HepG2 (cell line): ENCODE data around the gene UAP1L1. TPM values are rescaled to one million over a fixed set of nuclear protein-coding genes. Genes with fewer than 3 reads are reported as not detected.

Experiments used
- AHR ChIP-seq: IDR thresholded peaks from 2 replicates; pipeline ENCODE4 v1.6.1; 2018; ENCODE audit warnings: missing genetic modification reagents, missing compliant biosample characterization
- CEBPB ChIP-seq: IDR thresholded peaks from 2 replicates; pipeline ENCODE4 v1.6.1; 2011; ENCODE audit warnings: low read depth, low read length, improper control_type of control experiment, borderline replicate concordance
- GABPB1 ChIP-seq: IDR thresholded peaks from 2 replicates; pipeline ENCODE4 v1.6.1; 2016; ENCODE audit warnings: mild to moderate bottlenecking, missing genetic modification reagents, moderate library complexity, missing compliant biosample characterization
- HCFC1 ChIP-seq: fragments of 150-350 bp; IDR thresholded peaks from 2 replicates; pipeline ENCODE4 v1.6.1; 2014; ENCODE audit warnings: low read depth, low read length
- MTA1 ChIP-seq: sonication (generic); formaldehyde crosslinking; IDR thresholded peaks from 2 replicates; pipeline ENCODE4 v1.4.0; 2020; ENCODE audit warnings: missing genetic modification reagents, mild to moderate bottlenecking, borderline replicate concordance
- NFE2L2 ChIP-seq: fragments of 150-350 bp; IDR thresholded peaks from 2 replicates; pipeline ENCODE4 v1.6.1; 2014; ENCODE audit warnings: low read length
- RFX3 ChIP-seq: IDR thresholded peaks from 2 replicates; pipeline ENCODE4 v1.6.1; 2016; ENCODE audit warnings: missing biosample characterization, missing genetic modification reagents
- THRA ChIP-seq: sonication (generic); formaldehyde crosslinking; IDR thresholded peaks from 2 replicates; pipeline ENCODE4 v1.4.0; 2020; ENCODE audit warnings: missing genetic modification reagents, borderline replicate concordance
- ZFP36 ChIP-seq: fragments of 150-350 bp; IDR thresholded peaks from 2 replicates; pipeline ENCODE4 v1.6.1; 2018; ENCODE audit warnings: borderline replicate concordance, low read length, low read depth; ENCODE audit not compliant: partially characterized antibody
- ZFX ChIP-seq: sonication (generic); formaldehyde crosslinking; IDR thresholded peaks from 2 replicates; pipeline ENCODE4 v1.4.0; 2020; ENCODE audit warnings: mild to moderate bottlenecking, low read depth, missing genetic modification reagents, moderate library complexity
- ZNF225 ChIP-seq: sonication (generic); formaldehyde crosslinking; IDR thresholded peaks from 2 replicates; pipeline ENCODE4 v1.4.0; 2020; ENCODE audit warnings: mild to moderate bottlenecking, missing genetic modification reagents
- ZNF367 ChIP-seq: sonication (generic); formaldehyde crosslinking; IDR thresholded peaks from 2 replicates; pipeline ENCODE4 v1.4.0; 2020; ENCODE audit warnings: missing genetic modification reagents, borderline replicate concordance
- ZNF556 ChIP-seq: sonication (generic); formaldehyde crosslinking; IDR thresholded peaks from 2 replicates; pipeline ENCODE4 v1.4.0; 2020; ENCODE audit warnings: mild to moderate bottlenecking, missing genetic modification reagents, borderline replicate concordance
- ZNF563 ChIP-seq: sonication (generic); formaldehyde crosslinking; IDR thresholded peaks from 2 replicates; pipeline ENCODE4 v1.8.0; 2022; ENCODE audit warnings: mild to moderate bottlenecking, moderate library complexity, missing genetic modification reagents
- ZNF709 ChIP-seq: sonication (generic); formaldehyde crosslinking; IDR thresholded peaks from 2 replicates; pipeline ENCODE4 v1.5.0; 2020; ENCODE audit warnings: mild to moderate bottlenecking, missing genetic modification reagents
- ZNF773 ChIP-seq: sonication (generic); formaldehyde crosslinking; IDR thresholded peaks from 2 replicates; pipeline ENCODE4 v1.4.0; 2020; ENCODE audit warnings: missing genetic modification reagents, borderline replicate concordance
- ZNF850 ChIP-seq: sonication (generic); formaldehyde crosslinking; conservative IDR thresholded peaks from 2 replicates; pipeline ENCODE4 v1.9.0; 2021; ENCODE audit warnings: mild to moderate bottlenecking, missing genetic modification reagents
- ZNF878 ChIP-seq: sonication (generic); formaldehyde crosslinking; IDR thresholded peaks from 2 replicates; pipeline ENCODE4 v1.8.1; 2023; ENCODE audit warnings: mild to moderate bottlenecking, missing genetic modification reagents, moderate library complexity
- polyA plus RNA-seq, 8 experiments: library from polyadenylated mRNA; depleted of rRNA in 3 of 8; stranded (reverse) in 7 of 8; unstranded in 1 of 8; fragments of >200 nt; fragmentation: Illumina TruSeq in 4 of 8; extraction: Trizol in 4 of 8; gene quantifications; 2 replicates each; pipeline versions ENCODE4 v1.2.1 to v1.2.3, GENCODE V29; 2011 to 2016; ENCODE audit warnings: low read depth in 4 of 8, missing spikeins in 1 of 8, mixed read lengths in 1 of 8; ENCODE audit not compliant: insufficient read depth in 1 of 8
- total RNA-seq, 5 experiments: library from RNA; depleted of rRNA; stranded (reverse); fragments of >200 nt; fragmentation: Illumina TruSeq; extraction: Trizol; gene quantifications; 2 replicates each; pipeline ENCODE4 v1.2.3, GENCODE V29; 2016; ENCODE audit warnings: low read depth in 1 of 5
- TF ChIP-seq, protein P1 (sequence below): sonication (generic); formaldehyde crosslinking; IDR thresholded peaks from 2 replicates; pipeline ENCODE4 v1.5.1; 2020; ENCODE audit warnings: mild to moderate bottlenecking, missing genetic modification reagents
- TF ChIP-seq, protein P2 (sequence below): sonication (generic); formaldehyde crosslinking; IDR thresholded peaks from 2 replicates; pipeline ENCODE4 v1.4.0; 2020; ENCODE audit warnings: missing genetic modification reagents, borderline replicate concordance

Gene UAP1L1
- total and polyA plus RNA-seq, 2 of the 13 experiments (the other 11 are each of a cell fraction or from before 2014, with no cell fraction given), result 5.4 to 6.4 TPM

DNA sequence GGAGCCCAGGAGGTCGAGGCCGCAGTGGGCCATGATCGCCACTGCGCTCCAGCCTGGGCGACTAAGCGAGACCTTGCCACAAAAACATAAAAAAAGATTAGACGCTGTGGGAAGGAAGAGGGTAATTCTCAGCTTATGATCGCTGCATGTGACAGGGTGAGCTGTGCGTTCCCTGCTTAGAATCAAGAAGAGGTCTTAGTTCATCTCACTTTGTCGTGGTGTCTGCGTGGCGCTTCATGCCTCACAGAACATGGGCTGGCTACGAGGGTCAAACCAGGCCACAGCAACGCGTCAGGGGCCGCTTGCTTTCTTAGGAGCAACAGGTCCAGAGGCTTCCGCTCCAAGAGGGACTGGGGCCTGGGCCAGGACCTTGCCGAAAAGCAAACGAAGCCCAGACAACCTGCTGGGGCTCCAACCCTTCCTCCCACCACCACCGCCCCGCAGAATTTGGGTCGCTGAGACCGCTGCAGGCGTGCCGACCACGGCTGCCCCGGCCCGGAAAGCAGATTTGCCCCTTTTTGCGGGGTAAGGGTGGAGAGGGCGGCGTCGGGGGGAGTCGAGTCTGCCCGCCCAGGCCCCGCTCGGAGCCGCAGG is 51.6 kb downstream of the UAP1L1 start (continued):
- TF ChIP-seq ZNF709 (peak; percentile 28; the same call in 1 of the 2 replicates), CEBPB (no peak), NFE2L2 (no peak), ZNF367 (no peak), ZNF556 (CRISPR knock-in tag) (peak; percentile 52; the same call in 1 of the 2 replicates), AHR (CRISPR knock-in tag) (0 out of 2 replicates have a peak, but pooled peaks have one; percentile 8), ZFP36 (no peak), ZNF563 (CRISPR knock-in tag) (peak; percentile 59; the same call in 1 of the 2 replicates), MTA1 (CRISPR knock-in tag) (no peak), THRA (CRISPR knock-in tag) (peak; percentile 93; the same call in 1 of the 2 replicates), ZNF878 (CRISPR knock-in tag) (no peak), GABPB1 (CRISPR knock-in tag) (no peak), ZNF225 (CRISPR knock-in tag) (no peak), ZNF850 (CRISPR knock-in tag) (no peak), ZFX (peak; percentile 29; the same call in 1 of the 2 replicates), HCFC1 (no peak), RFX3 (CRISPR knock-in tag) (no peak), ZNF773 (CRISPR knock-in tag) (no peak)
- TF ChIP-seq, protein P1, sequence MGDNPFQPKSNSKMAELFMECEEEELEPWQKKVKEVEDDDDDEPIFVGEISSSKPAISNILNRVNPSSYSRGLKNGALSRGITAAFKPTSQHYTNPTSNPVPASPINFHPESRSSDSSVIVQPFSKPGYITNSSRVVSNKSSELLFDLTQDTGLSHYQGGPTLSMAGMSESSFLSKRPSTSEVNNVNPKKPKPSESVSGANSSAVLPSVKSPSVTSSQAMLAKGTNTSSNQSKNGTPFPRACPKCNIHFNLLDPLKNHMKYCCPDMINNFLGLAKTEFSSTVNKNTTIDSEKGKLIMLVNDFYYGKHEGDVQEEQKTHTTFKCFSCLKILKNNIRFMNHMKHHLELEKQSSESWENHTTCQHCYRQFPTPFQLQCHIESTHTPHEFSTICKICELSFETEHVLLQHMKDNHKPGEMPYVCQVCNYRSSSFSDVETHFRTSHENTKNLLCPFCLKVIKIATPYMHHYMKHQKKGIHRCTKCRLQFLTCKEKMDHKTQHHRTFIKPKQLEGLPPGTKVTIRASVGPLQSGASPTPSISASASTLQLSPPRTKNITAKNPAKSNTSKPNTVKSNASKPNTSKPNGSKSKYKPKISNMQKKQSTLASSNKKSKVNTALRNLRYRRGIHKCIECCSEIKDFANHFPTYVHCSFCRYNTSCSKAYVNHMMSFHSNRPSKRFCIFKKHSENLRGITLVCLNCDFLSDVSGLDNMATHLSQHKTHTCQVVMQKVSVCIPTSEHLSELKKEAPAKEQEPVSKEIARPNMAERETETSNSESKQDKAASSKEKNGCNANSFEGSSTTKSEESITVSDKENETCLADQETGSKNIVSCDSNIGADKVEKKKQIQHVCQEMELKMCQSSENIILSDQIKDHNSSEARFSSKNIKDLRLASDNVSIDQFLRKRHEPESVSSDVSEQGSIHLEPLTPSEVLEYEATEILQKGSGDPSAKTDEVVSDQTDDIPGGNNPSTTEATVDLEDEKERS (CRISPR knock-in tag), result no peak
- TF ChIP-seq, protein P2, sequence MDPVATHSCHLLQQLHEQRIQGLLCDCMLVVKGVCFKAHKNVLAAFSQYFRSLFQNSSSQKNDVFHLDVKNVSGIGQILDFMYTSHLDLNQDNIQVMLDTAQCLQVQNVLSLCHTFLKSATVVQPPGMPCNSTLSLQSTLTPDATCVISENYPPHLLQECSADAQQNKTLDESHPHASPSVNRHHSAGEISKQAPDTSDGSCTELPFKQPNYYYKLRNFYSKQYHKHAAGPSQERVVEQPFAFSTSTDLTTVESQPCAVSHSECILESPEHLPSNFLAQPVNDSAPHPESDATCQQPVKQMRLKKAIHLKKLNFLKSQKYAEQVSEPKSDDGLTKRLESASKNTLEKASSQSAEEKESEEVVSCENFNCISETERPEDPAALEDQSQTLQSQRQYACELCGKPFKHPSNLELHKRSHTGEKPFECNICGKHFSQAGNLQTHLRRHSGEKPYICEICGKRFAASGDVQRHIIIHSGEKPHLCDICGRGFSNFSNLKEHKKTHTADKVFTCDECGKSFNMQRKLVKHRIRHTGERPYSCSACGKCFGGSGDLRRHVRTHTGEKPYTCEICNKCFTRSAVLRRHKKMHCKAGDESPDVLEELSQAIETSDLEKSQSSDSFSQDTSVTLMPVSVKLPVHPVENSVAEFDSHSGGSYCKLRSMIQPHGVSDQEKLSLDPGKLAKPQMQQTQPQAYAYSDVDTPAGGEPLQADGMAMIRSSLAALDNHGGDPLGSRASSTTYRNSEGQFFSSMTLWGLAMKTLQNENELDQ (CRISPR knock-in tag), result no peak
